C4-2B (cell line): ENCODE results near the gene ROPN1B.

Source experiments
- CTCF ChIP-seq: fragments of 450-650 bp; conservative IDR thresholded peaks from 2 replicates; pipeline ENCODE4 v1.5.1; 2017; ENCODE audit warnings: mild to moderate bottlenecking
- ZFX ChIP-seq: fragments of 450-650 bp; IDR thresholded peaks from 2 replicates; pipeline ENCODE4 v1.6.1; 2017

GRCh38 chr3:126004217-126004616 is 35.2 kb downstream of the ROPN1B start:
- no peak for TF ChIP-seq CTCF
- no peak for TF ChIP-seq ZFX
